Caco-2 (cell line): Measurements from ENCODE around the gene GUCD1. TPM values are rescaled to one million over a fixed set of nuclear protein-coding genes. Genes with fewer than 3 reads are reported as not detected.

Experiments used
- BruUV-seq: library from RNA; stranded (reverse); fragments of 400-500 nt; replicated peaks from 2 replicates; lab custom pipeline; 2021; lab: Mats Ljungman, UMichigan
- CTCF ChIA-PET: fragments of 300-600 bp; sonication (Branson Sonifier 250); formaldehyde crosslinking; loops from one replicate; lab custom pipeline; 2022; ENCODE audit warnings: antibody characterized with exemption; lab: Charles Lee
- POLR2A ChIA-PET: fragments of 300-600 bp; sonication (Branson Sonifier 250); formaldehyde crosslinking; loops from one replicate; lab custom pipeline; 2022; ENCODE audit warnings: antibody characterized with exemption; lab: Charles Lee
- DNase-seq, 2 experiments: peaks; one replicate each; pipeline versions ENCODE4 v3.0.0 to v3.0.0-alpha.2; 2020 to 2022
- H3K27me3 ChIP-seq: replicated peaks from 2 replicates; pipeline ENCODE4 v1.6.0; 2011; ENCODE audit warnings: low read length; ENCODE audit not compliant: control insufficient read depth, insufficient read depth
- H3K36me3 ChIP-seq: 2 replicates; pipeline ENCODE4 v1.5.1; 2011; ENCODE audit warnings: low read length; ENCODE audit not compliant: control insufficient read depth, insufficient read depth
- H3K4me1 ChIP-seq: fragments of 250-450 bp; sonication (Bioruptor Pico); 2 replicates; pipeline ENCODE4 v1.5.1; 2020; ENCODE audit warnings: mild to moderate bottlenecking
- H3K4me3 ChIP-seq: 2 replicates; pipeline ENCODE4 v1.5.1; 2011; ENCODE audit warnings: low read depth, mild to moderate bottlenecking, control low read depth, low read length
- H3K9me3 ChIP-seq: fragments of 250-450 bp; sonication (Bioruptor Pico); 2 replicates; pipeline ENCODE4 v1.5.1; 2020; ENCODE audit warnings: mild to moderate bottlenecking, moderate library complexity
- H3K27ac Mint-ChIP-seq: one replicate; pipeline ENCODE4 v1.8.0; 2022; ENCODE audit warnings: mixed read lengths; ENCODE audit not compliant: unreplicated experiment
- H3K27me3 Mint-ChIP-seq: one replicate; pipeline ENCODE4 v1.8.0; 2022; ENCODE audit warnings: mixed read lengths; ENCODE audit not compliant: insufficient read depth, unreplicated experiment
- H3K36me3 Mint-ChIP-seq: one replicate; pipeline ENCODE4 v1.8.0; 2022; ENCODE audit warnings: mild to moderate bottlenecking, mixed read lengths; ENCODE audit not compliant: insufficient read depth, unreplicated experiment
- H3K4me1 Mint-ChIP-seq: one replicate; pipeline ENCODE4 v1.8.0; 2022; ENCODE audit warnings: low read depth, mixed read lengths; ENCODE audit not compliant: unreplicated experiment
- H3K4me3 Mint-ChIP-seq: one replicate; pipeline ENCODE4 v1.8.0; 2022; ENCODE audit warnings: mild to moderate bottlenecking, moderate library complexity, mixed read lengths; ENCODE audit not compliant: unreplicated experiment
- H3K9me3 Mint-ChIP-seq: one replicate; pipeline ENCODE4 v1.8.0; 2022; ENCODE audit warnings: mixed read lengths; ENCODE audit not compliant: unreplicated experiment
- intact Hi-C: fragments of 100-400 bp; cut with micrococcal nuclease; formaldehyde crosslinking; loops from one replicate; pipeline ENCODE4 v1.10.0; 2022; ENCODE audit not compliant: unreplicated experiment
- total RNA-seq: library from RNA; stranded (reverse); gene quantifications from 2 replicates; pipeline ENCODE4 v1.2.3, GENCODE V29; 2022
- TF ChIP-seq, protein P1 (sequence below), 2 experiments: fragments of 200-600 bp in 1 of 2; IDR thresholded peaks; 1 replicate in 1 of 2; 2 replicates in 1 of 2; pipeline versions ENCODE4 v1.5.1 to v1.8.0; 2011 to 2022; ENCODE audit warnings: antibody characterized with exemption in 1 of 2, control low read depth in 1 of 2, inconsistent platforms in 1 of 2, low read depth in 1 of 2, low read length in 1 of 2, mild to moderate bottlenecking in 1 of 2, moderate library complexity in 1 of 2; ENCODE audit not compliant: insufficient read depth in 1 of 2, severe bottlenecking in 1 of 2, unreplicated experiment in 1 of 2

GUCD1 gene
- total RNA-seq, 1 experiment from 2014 or later: 127 TPM

DNA sequence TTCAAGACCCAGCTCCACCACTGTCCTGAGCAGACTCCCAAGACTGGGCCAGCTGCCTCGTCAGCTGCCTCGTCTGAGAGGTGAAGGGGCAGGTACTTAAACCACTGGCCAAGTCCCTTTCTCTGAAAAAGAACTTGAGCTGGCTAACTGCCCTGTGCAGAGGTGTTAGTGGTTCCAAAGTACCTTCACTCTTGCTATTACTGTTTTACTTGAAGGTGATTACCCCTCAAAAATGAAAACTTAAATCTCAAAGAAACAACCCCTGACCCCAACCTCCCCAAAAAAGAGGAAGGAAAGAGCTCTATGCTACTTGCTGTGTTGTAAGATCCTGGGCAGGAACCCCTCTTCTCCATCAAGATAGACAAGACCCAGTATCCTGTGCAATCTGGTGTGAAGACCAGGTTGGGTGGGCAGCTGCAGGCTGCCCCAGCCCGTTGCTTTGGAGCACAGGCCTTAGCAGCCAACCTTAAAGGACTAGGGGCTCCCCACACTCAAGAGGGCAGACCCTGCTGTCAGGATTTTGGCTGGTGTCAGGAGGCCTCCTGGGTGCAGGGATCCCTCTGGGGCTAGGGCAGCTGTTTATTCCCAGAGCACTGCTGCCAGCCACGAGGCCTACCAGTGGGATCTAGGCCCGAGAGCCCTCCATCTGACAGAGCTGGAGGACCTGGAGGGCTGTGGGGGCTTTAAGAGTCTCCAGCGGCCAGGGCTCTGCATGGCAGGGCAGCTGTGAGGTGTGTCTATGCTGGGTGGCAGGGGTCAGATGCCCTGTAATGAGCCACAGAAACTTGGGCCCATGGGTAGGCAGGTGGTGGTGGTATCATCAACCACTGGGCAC lies 13.0 kb downstream of the GUCD1 start:
- Histone ChIP-seq H3K27me3 (no peaks in the 10 kb centered on the region), H3K4me3 (no peak overlapping the region), H3K36me3 (peaks cover 15% of the 10 kb centered on the region), H3K4me1 (no peaks in the 10 kb centered on the region), H3K9me3 (no peaks in the 10 kb centered on the region)
- Mint-ChIP-seq H3K4me1 (no peaks in the 10 kb centered on the region), H3K27ac (no peak overlapping the region), H3K27me3 (no peaks in the 10 kb centered on the region), H3K9me3 (no peaks in the 10 kb centered on the region), H3K36me3 (peaks cover 51% of the 10 kb centered on the region), H3K4me3 (no peak overlapping the region)
- ChIA-PET CTCF (no interaction called here), POLR2A (interaction anchor here (0.7 kb wide), 1 partner anchor 12 kb away, joined by 3 read pairs; no protein-coding TSS in a partner anchor)
- no TSS peak for BruUV-seq
- no peak for DNase-seq
- intact Hi-C loops: no loop called here
- TF ChIP-seq, protein P1, sequence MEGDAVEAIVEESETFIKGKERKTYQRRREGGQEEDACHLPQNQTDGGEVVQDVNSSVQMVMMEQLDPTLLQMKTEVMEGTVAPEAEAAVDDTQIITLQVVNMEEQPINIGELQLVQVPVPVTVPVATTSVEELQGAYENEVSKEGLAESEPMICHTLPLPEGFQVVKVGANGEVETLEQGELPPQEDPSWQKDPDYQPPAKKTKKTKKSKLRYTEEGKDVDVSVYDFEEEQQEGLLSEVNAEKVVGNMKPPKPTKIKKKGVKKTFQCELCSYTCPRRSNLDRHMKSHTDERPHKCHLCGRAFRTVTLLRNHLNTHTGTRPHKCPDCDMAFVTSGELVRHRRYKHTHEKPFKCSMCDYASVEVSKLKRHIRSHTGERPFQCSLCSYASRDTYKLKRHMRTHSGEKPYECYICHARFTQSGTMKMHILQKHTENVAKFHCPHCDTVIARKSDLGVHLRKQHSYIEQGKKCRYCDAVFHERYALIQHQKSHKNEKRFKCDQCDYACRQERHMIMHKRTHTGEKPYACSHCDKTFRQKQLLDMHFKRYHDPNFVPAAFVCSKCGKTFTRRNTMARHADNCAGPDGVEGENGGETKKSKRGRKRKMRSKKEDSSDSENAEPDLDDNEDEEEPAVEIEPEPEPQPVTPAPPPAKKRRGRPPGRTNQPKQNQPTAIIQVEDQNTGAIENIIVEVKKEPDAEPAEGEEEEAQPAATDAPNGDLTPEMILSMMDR (IDR thresholded peaks at IDR 0.05; ENCODE audit: insufficient read depth in 1 of 2, low read depth in 1 of 2, low read length in 1 of 2, severe bottlenecking in 1 of 2, unreplicated experiment in 1 of 2): no peak

- no peak overlapping the region for H3K4me3 ChIP-seq
- H3K27ac Mint-ChIP-seq: peak overlapping the region; percentile 3
- no peak for DNase-seq
- no peak overlapping the region for H3K4me3 Mint-ChIP-seq
- H3K27me3 ChIP-seq: no peaks in the 10 kb centered on the region
- no peaks in the 10 kb centered on the region for H3K27me3 Mint-ChIP-seq
- no peaks in the 10 kb centered on the region for H3K9me3 ChIP-seq
- intact Hi-C loops: no loop called here
- POLR2A ChIA-PET: interaction anchor here (0.6 kb wide), 1 partner anchor 59 kb away, joined by 3 read pairs; no protein-coding TSS in a partner anchor
- TSS peak; percentile 71 for BruUV-seq
- TF ChIP-seq, protein P1 (IDR thresholded peaks at IDR 0.05; ENCODE audit: insufficient read depth in 1 of 2, low read depth in 1 of 2, low read length in 1 of 2, severe bottlenecking in 1 of 2, unreplicated experiment in 1 of 2): no peak
- CTCF ChIA-PET: no interaction called here
- no peaks in the 10 kb centered on the region for H3K4me1 Mint-ChIP-seq
- H3K36me3 Mint-ChIP-seq: peaks cover 41% of the 10 kb centered on the region
- peaks cover 13% of the 10 kb centered on the region for H3K36me3 ChIP-seq
- H3K9me3 Mint-ChIP-seq: no peaks in the 10 kb centered on the region
- H3K4me1 ChIP-seq: peaks cover under 1% of the 10 kb centered on the region; the same call in 1 of the 2 replicates
These were observed 14.5 kb downstream of the GUCD1 start for GRCh38 chr22:24540470-24540869.

DNA sequence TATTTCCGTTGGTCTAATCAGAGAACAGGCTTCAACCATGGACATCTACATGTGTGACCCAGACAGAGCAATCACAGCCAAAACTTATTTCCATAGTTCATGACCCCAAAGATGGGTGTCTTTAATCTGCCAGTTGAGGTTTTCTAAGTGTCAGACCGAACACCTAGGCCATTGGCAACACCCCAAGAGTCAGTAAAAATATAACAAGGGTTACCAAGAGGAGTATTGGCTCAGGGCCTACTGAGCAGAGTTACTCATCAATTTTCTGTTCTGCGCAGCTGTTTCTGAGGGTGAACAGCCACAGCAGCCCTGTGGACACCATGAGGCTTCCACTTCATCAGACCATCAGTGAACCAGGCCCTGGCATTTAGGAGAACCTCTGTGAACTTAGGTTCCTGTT lies 18.8 kb downstream of the GUCD1 start:
- TF ChIP-seq, protein P1 (IDR thresholded peaks at IDR 0.05; ENCODE audit: insufficient read depth in 1 of 2, low read depth in 1 of 2, low read length in 1 of 2, severe bottlenecking in 1 of 2, unreplicated experiment in 1 of 2): no peak
- Histone ChIP-seq H3K9me3 (no peaks in the 10 kb centered on the region), H3K36me3 (no peaks in the 10 kb centered on the region), H3K4me3 (no peak overlapping the region), H3K27me3 (no peaks in the 10 kb centered on the region), H3K4me1 (peaks cover 41% of the 10 kb centered on the region)
- ChIA-PET CTCF (interaction anchor here (0.7 kb wide), 1 partner anchor 8 kb away, joined by 3 read pairs; no protein-coding TSS in a partner anchor), POLR2A (no interaction called here)
- Mint-ChIP-seq H3K27ac (no peak overlapping the region), H3K4me3 (no peak overlapping the region), H3K36me3 (peaks cover 10% of the 10 kb centered on the region), H3K27me3 (no peaks in the 10 kb centered on the region), H3K4me1 (peaks cover 13% of the 10 kb centered on the region), H3K9me3 (no peaks in the 10 kb centered on the region)
- BruUV-seq: no TSS peak
- intact Hi-C loops: no loop called here
- DNase-seq: no peak
